K562 (cell line): ENCODE results near the gene ZNF22. TPM values are rescaled to one million over a fixed set of nuclear protein-coding genes. Genes with fewer than 3 reads are reported as not detected.

Experiments
- ATAC-seq: fragments of 200-7000 bp; cut with Tn5 transposase; 3 replicates; pipeline ENCODE4 v1.9.1; 2020; ENCODE audit warnings: moderate library complexity
- BruUV-seq: library from RNA; stranded (reverse); fragments of 400-500 nt; replicated peaks from 2 replicates; lab custom pipeline; 2021; lab: Mats Ljungman, UMichigan
- CTCF ChIA-PET: fragments of 300-600 bp; formaldehyde crosslinking; extraction: SDS; loops from one replicate; lab custom pipeline; 2021; ENCODE audit warnings: low intra/inter-chr PET ratio; lab: Yijun Ruan, JAX
- POLR2A ChIA-PET: fragments of 300-600, 350-650 bp; sonication (Branson Sonifier 250); formaldehyde crosslinking; extraction: SDS; loops from one replicate; lab custom pipeline; 2021; ENCODE audit warnings: antibody characterized with exemption, inconsistent platforms; lab: Yijun Ruan, JAX
- DNase-seq, 4 experiments: peaks; one replicate each; pipeline versions ENCODE4 v3.0.0 to v3.0.0-alpha.2; 2011 to 2018; ENCODE audit warnings: low spot score in 3 of 4, mixed read lengths in 3 of 4; ENCODE audit errors: extremely low read depth in 1 of 4
- FAIRE-seq: peaks from 2 replicates; lab custom pipeline; 2011; peaks lifted over from hg19 to GRCh38; lab: Jason Lieb, UNC
- H2AFZ ChIP-seq: 2 replicates; pipeline ENCODE4 v1.6.0; 2011; ENCODE audit warnings: low read depth, low read length, control low read depth, inconsistent platforms
- H3K27ac ChIP-seq: fragments of 200-600 bp; 3 replicates; pipeline ENCODE4 v1.8.0; 2011; ENCODE audit warnings: low read depth, mild to moderate bottlenecking, control low read depth, inconsistent platforms, low read length, moderate library complexity, mixed read lengths; ENCODE audit errors: extremely low read depth
- H3K27me3 ChIP-seq, 2 experiments: fragments of 300-600 bp in 1 of 2; 2 replicates in 1 of 2; 3 replicates in 1 of 2; pipeline versions ENCODE4 v1.6.0 to v1.8.0; 2011; ENCODE audit warnings: inconsistent platforms in 2 of 2, low read length in 2 of 2, mild to moderate bottlenecking in 1 of 2, mixed read lengths in 1 of 2, moderate library complexity in 1 of 2; ENCODE audit not compliant: control insufficient read depth in 2 of 2, insufficient read depth in 2 of 2
- H3K36me3 ChIP-seq: fragments of 300-600 bp; 3 replicates; pipeline ENCODE4 v1.8.0; 2011; ENCODE audit warnings: mild to moderate bottlenecking, low read length, inconsistent platforms; ENCODE audit not compliant: control insufficient read depth, insufficient read depth
- H3K4me1 ChIP-seq, 2 experiments: fragments of 200-600 bp in 1 of 2; replicated peaks in 1 of 2; 2 replicates in 1 of 2; 3 replicates in 1 of 2; pipeline versions ENCODE4 v1.5.1 to v1.8.0; 2011; ENCODE audit warnings: inconsistent platforms in 2 of 2, low read length in 2 of 2, mild to moderate bottlenecking in 1 of 2, mixed read lengths in 1 of 2, moderate library complexity in 1 of 2; ENCODE audit not compliant: control insufficient read depth in 2 of 2, insufficient read depth in 2 of 2
- H3K4me2 ChIP-seq: 2 replicates; pipeline ENCODE4 v1.6.1; 2011; ENCODE audit warnings: low read length, control low read depth, inconsistent platforms, mixed read lengths; ENCODE audit not compliant: insufficient read depth
- H3K4me3 ChIP-seq: fragments of 200-600 bp; sonication (generic), shearing (Covaris generic); 2 replicates; pipeline ENCODE4 v1.5.1; 2016; ENCODE audit warnings: control low read depth, inconsistent platforms
- H3K79me2 ChIP-seq: fragments of 200-600 bp; 3 replicates; pipeline ENCODE4 v1.8.0; 2011; ENCODE audit warnings: low read length, inconsistent platforms; ENCODE audit not compliant: control insufficient read depth, insufficient read depth
- H3K9ac ChIP-seq, 2 experiments: 2 replicates each; pipeline versions ENCODE4 v1.6.0 to v1.6.1; 2011; ENCODE audit warnings: low read depth in 2 of 2, low read length in 2 of 2, control low read depth in 1 of 2, inconsistent platforms in 1 of 2, mild to moderate bottlenecking in 1 of 2, mixed read lengths in 1 of 2; ENCODE audit not compliant: insufficient read depth in 1 of 2
- H3K9me1 ChIP-seq: one replicate; pipeline ENCODE4 v1.6.0; 2011; ENCODE audit warnings: inconsistent platforms, mild to moderate bottlenecking, low read length, moderate library complexity; ENCODE audit not compliant: control insufficient read depth, insufficient read depth
- H3K9me3 ChIP-seq: replicated peaks from 2 replicates; pipeline ENCODE4 v1.5.1; 2011; ENCODE audit warnings: low read depth, low read length, inconsistent platforms; ENCODE audit not compliant: control insufficient read depth, insufficient read depth
- H4K20me1 ChIP-seq: replicated peaks from 2 replicates; pipeline ENCODE4 v1.6.1; 2011; ENCODE audit warnings: low read length, inconsistent platforms, mixed read lengths; ENCODE audit not compliant: control insufficient read depth, insufficient read depth
- NR2C2 ChIP-seq, 2 experiments: fragments of 200-800 bp in 1 of 2; sonication (Bioruptor generic) in 1 of 2; sonication (generic) in 1 of 2; formaldehyde crosslinking in 1 of 2; IDR thresholded peaks; 2 replicates each; pipeline versions ENCODE4 v1.6.1 to v1.8.0; 2016 to 2022; ENCODE audit warnings: mild to moderate bottlenecking in 1 of 2, missing compliant biosample characterization in 1 of 2, missing genetic modification characterization in 1 of 2, missing genetic modification reagents in 1 of 2
- WGBS: fragments of 100-300 bp; shearing (Covaris generic); methylation state at CpG from one replicate; pipeline ENCODE4 v1.1.6; 2016; ENCODE audit warnings: low coverage, mixed read lengths; ENCODE audit not compliant: insufficient coverage; ENCODE audit errors: missing lambda C conversion rate; 5-methylcytosine and 5-hydroxymethylcytosine counted together
- in situ Hi-C: fragments of 300-500 bp; cut with MboI; formaldehyde crosslinking; loops from 4 replicates; pipeline ENCODE4 v1.15.0; 2018; ENCODE audit warnings: inconsistent platforms, mixed read lengths
- intact Hi-C: fragments of 100-400 bp; cut with micrococcal nuclease; formaldehyde crosslinking; loops from 2 replicates; pipeline ENCODE4 v1.14.2; 2022
- polyA plus RNA-seq, 8 experiments: library from polyadenylated mRNA; depleted of rRNA in 4 of 8; stranded (reverse) in 5 of 8; unstranded in 3 of 8; fragments of >200 nt; fragmentation: Nextera tagmentation in 2 of 8; fragmentation: Illumina TruSeq in 1 of 8; extraction: Ambion mirVana in 2 of 8; extraction: Trizol in 1 of 8; gene quantifications; 2 replicates each; pipeline versions ENCODE4 v1.2.1 to v1.2.3, GENCODE V29; 2011 to 2014; ENCODE audit warnings: inconsistent platforms in 1 of 8, missing spikeins in 1 of 8
- total RNA-seq, 7 experiments: library from RNA; depleted of rRNA in 6 of 7; stranded (reverse); fragments of >200 nt in 6 of 7; fragmentation: Illumina TruSeq in 2 of 7; extraction: Trizol in 2 of 7; gene quantifications; 2 replicates each; pipeline versions ENCODE4 v1.2.1 to v1.2.3, GENCODE V29; 2011 to 2021; ENCODE audit warnings: low replicate concordance in 1 of 7
- TF ChIP-seq, protein P1 (sequence below): sonication (generic); formaldehyde crosslinking; IDR thresholded peaks from 2 replicates; pipeline ENCODE4 v1.8.0; 2022; ENCODE audit warnings: mild to moderate bottlenecking, missing genetic modification reagents

The ZNF22 gene
- total and polyA plus RNA-seq, 9 of the 15 experiments (the other 6 are each of a cell fraction or from before 2014, with no cell fraction given), result 36.2 to 98.7 (median 51.2) TPM

- POLR2A ChIA-PET, result interaction anchor here (0.5 to 1.8 kb wide), 7 partner anchors 7 to 1357 kb away, joined by 3 to 7 read pairs (median 4); no protein-coding TSS in a partner anchor
Observed at GRCh38 chr10:44980309-44981171, 20.2 kb upstream of the ZNF22 start.

More at GRCh38 chr10:44980309-44981171, 20.2 kb upstream of the ZNF22 start:
- no peak overlapping the region for H3K4me2 ChIP-seq
- intact Hi-C loops (no loop called here), in situ Hi-C loops (no loop called here)
- no peak overlapping the region for H3K27ac ChIP-seq
- H3K27me3 ChIP-seq, result peaks cover 0 to 17% of the 10 kb centered on the region in 2 experiments; a peak in 3 of 5 replicates
- CTCF ChIA-PET, result no interaction called here
- H3K4me3 ChIP-seq, result no peak overlapping the region
- TF ChIP-seq, protein P1, sequence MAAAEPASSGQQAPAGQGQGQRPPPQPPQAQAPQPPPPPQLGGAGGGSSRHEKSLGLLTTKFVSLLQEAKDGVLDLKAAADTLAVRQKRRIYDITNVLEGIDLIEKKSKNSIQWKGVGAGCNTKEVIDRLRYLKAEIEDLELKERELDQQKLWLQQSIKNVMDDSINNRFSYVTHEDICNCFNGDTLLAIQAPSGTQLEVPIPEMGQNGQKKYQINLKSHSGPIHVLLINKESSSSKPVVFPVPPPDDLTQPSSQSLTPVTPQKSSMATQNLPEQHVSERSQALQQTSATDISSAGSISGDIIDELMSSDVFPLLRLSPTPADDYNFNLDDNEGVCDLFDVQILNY (CRISPR knock-in tag), result no peak
- no peak for TF ChIP-seq NR2C2 (CRISPR knock-in tag; IDR thresholded peaks at IDR 0.05)
- TF ChIP-seq NR2C2 (tag; IDR thresholded peaks at IDR 0.05), result peak; percentile 30; the same call in 1 of the 2 replicates
- H2AFZ ChIP-seq, result peak overlapping the region; percentile 74
- no peak for DNase-seq
- no peaks in the 10 kb centered on the region for H3K9me1 ChIP-seq
- H3K9me3 ChIP-seq, result no peaks in the 10 kb centered on the region
- no peak for ATAC-seq
- H3K36me3 ChIP-seq, result no peaks in the 10 kb centered on the region
- peak; percentile 23 for FAIRE-seq
- no peak overlapping the region for H3K9ac ChIP-seq
- no peaks in the 10 kb centered on the region for H3K79me2 ChIP-seq
- WGBS, result 27% methylated on average over 14 of the region's 14 CpGs
- BruUV-seq, result no TSS peak
- H3K4me1 ChIP-seq, result peaks cover 39 to 47% of the 10 kb centered on the region in 2 experiments
- no peaks in the 10 kb centered on the region for H4K20me1 ChIP-seq
